Measurements from ENCODE around the gene KLRC4. TPM values are rescaled to one million over a fixed set of nuclear protein-coding genes. Genes with fewer than 3 reads are reported as not detected.
"Not testable (repeated sequence)": the region's sequence is repeated elsewhere in the genome, so short reads cannot be mapped to it uniquely, and the experiment has no call there.

Gene KLRC4
- total RNA-seq, 1 experiment from 2014 or later: not detected

DNA sequence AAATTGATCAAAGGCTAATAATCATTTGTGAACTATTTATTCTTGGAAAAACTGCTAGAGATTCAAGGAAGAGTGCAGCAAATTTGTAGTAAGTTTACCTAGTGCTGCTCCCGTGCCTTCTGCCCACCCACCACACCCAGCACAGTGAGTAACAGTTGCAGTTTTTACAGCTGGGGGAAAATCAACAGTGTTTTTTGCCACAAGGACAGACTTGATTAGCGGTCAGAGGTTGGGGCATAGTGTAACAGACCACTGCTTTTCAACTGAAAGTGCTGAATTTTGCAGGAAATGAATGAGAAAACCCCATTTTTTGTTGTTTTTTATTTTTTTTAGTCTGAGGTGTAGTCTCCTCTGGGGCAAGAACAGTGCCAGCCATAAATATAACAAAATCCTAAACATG lies 12.3 kb downstream of the KLRC4 start:
- Histone ChIP-seq H3K9me3 (ENCODE audit: low read length) (no peaks in the 10 kb centered on the region), H3K4me2 (ENCODE audit: low read length) (peak overlapping the region; percentile 79), H4K20me1 (ENCODE audit: low read length) (no peaks in the 10 kb centered on the region), H3K27me3 (ENCODE audit: low read length) (no peaks in the 10 kb centered on the region), H3K9ac (ENCODE audit: low read length) (no peak overlapping the region), H3K79me2 (ENCODE audit: low read length) (no peaks in the 10 kb centered on the region), H3K9me2 (replicated peaks; ENCODE audit: low read length) (no peaks in the 10 kb centered on the region), H3K36me3 (ENCODE audit: low read depth, low read length) (no peaks in the 10 kb centered on the region), H3K4me1 (ENCODE audit: insufficient read depth, low read length) (peaks cover 50% of the 10 kb centered on the region), H3K4me3 (ENCODE audit: low read length) (peak overlapping the region; percentile 60), H3K27ac (ENCODE audit: low read length) (no peak overlapping the region), H2AFZ (ENCODE audit: low read length) (no peak overlapping the region), H3F3A (ENCODE audit: low read length, unreplicated experiment) (no peaks in the 10 kb centered on the region)
- intact Hi-C loops (cut with micrococcal nuclease): no loop called here
- TF ChIP-seq EZH2 (IDR thresholded peaks at IDR 0.05; ENCODE audit: low read length, unreplicated experiment): no peak
- no peak for TF ChIP-seq EZH2phosphoT487 (IDR thresholded peaks at IDR 0.05; ENCODE audit: borderline replicate concordance, low read length)
- TF ChIP-seq, protein P1, sequence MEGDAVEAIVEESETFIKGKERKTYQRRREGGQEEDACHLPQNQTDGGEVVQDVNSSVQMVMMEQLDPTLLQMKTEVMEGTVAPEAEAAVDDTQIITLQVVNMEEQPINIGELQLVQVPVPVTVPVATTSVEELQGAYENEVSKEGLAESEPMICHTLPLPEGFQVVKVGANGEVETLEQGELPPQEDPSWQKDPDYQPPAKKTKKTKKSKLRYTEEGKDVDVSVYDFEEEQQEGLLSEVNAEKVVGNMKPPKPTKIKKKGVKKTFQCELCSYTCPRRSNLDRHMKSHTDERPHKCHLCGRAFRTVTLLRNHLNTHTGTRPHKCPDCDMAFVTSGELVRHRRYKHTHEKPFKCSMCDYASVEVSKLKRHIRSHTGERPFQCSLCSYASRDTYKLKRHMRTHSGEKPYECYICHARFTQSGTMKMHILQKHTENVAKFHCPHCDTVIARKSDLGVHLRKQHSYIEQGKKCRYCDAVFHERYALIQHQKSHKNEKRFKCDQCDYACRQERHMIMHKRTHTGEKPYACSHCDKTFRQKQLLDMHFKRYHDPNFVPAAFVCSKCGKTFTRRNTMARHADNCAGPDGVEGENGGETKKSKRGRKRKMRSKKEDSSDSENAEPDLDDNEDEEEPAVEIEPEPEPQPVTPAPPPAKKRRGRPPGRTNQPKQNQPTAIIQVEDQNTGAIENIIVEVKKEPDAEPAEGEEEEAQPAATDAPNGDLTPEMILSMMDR (conservative IDR thresholded peaks at IDR 0.05; ENCODE audit: low read depth, low read length): no peak
- ATAC-seq (no peak), DNase-seq (peak; percentile 19)
- CTCF ChIA-PET: interaction anchor here (0.6 to 1.8 kb wide), 2 partner anchors 30 to 221 kb away, joined by 5 to 6 read pairs; no protein-coding TSS in a partner anchor
- POLR2A ChIA-PET (ENCODE audit: unreplicated experiment): interaction anchor here (0.6 kb wide), 1 partner anchor 23 kb away, joined by 5 read pairs; the partner anchor contains the start of gene KLRC3
- BruUV-seq (replicated peaks): no TSS peak

DNA sequence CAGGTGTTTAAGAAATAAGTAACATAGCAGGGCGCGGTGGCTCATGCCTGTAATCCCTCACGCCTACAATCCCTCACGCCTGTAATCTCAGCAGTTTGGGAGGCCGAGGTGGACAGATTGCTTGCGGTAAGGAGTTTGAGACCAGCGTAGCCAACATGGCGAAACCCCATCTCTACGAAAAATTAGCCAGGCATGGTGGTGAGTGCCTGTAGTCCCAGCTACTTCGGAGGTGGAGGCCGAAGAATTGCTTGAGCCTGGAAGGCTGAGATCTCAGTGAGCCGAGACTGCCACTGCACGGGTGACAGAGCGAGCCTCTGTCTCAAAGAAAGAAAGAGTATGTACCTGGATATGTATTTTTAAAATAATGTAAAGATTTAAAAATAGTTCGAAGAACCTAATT lies 13.4 kb downstream of the KLRC4 start:
- peaks cover 56% of the 10 kb centered on the region for H3K4me1 ChIP-seq (ENCODE audit: insufficient read depth, low read length)
- H3K79me2 ChIP-seq (ENCODE audit: low read length); intact Hi-C loops (cut with micrococcal nuclease); DNase-seq; H4K20me1 ChIP-seq (ENCODE audit: low read length); H3K27me3 ChIP-seq (ENCODE audit: low read length); H3K36me3 ChIP-seq (ENCODE audit: low read depth, low read length); H3K9me3 ChIP-seq (ENCODE audit: low read length); POLR2A ChIA-PET (ENCODE audit: unreplicated experiment); H3F3A ChIP-seq (ENCODE audit: low read length, unreplicated experiment); H3K9me2 ChIP-seq (replicated peaks; ENCODE audit: low read length): not testable (repeated sequence)
- CTCF ChIA-PET: interaction anchor here (1.1 to 1.2 kb wide), 2 partner anchors 30 to 31 kb away, joined by 4 read pairs; no protein-coding TSS in a partner anchor
- TSS peak; percentile 91 for BruUV-seq (replicated peaks)
- peak overlapping the region; percentile 60 for H3K4me3 ChIP-seq (ENCODE audit: low read length)
- peak overlapping the region; percentile 80 for H3K27ac ChIP-seq (ENCODE audit: low read length)
- peak overlapping the region; percentile 71 for H2AFZ ChIP-seq (ENCODE audit: low read length)
- H3K4me2 ChIP-seq (ENCODE audit: low read length): peak overlapping the region; percentile 79
- H3K9ac ChIP-seq (ENCODE audit: low read length): peak overlapping the region; percentile 73
- ATAC-seq: peak; percentile 46

DNA sequence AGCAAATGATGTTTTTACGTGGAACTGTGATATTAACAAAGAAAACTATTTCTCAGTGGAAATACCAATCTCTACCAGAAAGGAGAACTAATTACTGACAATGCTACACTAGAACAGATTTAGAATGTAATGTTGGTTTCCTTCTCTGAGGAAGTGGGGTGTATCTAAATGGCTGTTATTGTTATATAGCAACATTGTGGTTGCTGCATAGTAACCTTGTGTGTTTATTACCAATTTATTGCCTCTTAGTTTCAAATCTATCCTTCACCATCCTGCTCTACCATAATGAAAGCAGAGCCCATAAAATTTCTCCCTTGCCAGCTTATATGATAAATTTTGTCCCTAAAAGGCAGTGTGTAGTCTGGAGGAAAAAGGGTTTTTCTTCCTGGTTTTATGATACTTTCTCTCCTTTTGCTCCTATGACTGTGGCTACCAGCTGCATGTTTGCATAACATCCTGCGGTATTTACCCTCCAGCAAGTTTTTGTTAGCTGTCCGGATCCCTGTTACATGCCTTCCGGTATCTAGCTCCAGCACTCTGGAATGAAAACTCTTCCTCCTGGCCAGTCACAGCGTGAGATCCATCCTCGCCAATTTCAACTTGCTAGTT lies 14.1 kb downstream of the KLRC4 start:
- DNase-seq (peak; percentile 92), ATAC-seq (peak; percentile 84)
- intact Hi-C loops (cut with micrococcal nuclease): loop anchor here (2.0 kb wide), 1 partner anchor 31 kb away; no protein-coding TSS in a partner anchor
- Histone ChIP-seq H3K9me2 (replicated peaks; ENCODE audit: low read length) (no peaks in the 10 kb centered on the region), H3K4me1 (ENCODE audit: insufficient read depth, low read length) (peaks cover 56% of the 10 kb centered on the region), H3K9ac (ENCODE audit: low read length) (peak overlapping the region; percentile 73), H4K20me1 (ENCODE audit: low read length) (no peaks in the 10 kb centered on the region), H3K9me3 (ENCODE audit: low read length) (no peaks in the 10 kb centered on the region), H2AFZ (ENCODE audit: low read length) (no peak overlapping the region), H3K36me3 (ENCODE audit: low read depth, low read length) (no peaks in the 10 kb centered on the region), H3F3A (ENCODE audit: low read length, unreplicated experiment) (no peaks in the 10 kb centered on the region), H3K4me3 (ENCODE audit: low read length) (peak overlapping the region; percentile 60; the same call in 1 of the 2 replicates), H3K79me2 (ENCODE audit: low read length) (no peaks in the 10 kb centered on the region), H3K27ac (ENCODE audit: low read length) (peak overlapping the region; percentile 80), H3K4me2 (ENCODE audit: low read length) (peak overlapping the region; percentile 79), H3K27me3 (ENCODE audit: low read length) (no peaks in the 10 kb centered on the region)
- ChIA-PET CTCF (interaction anchor here (1.1 to 1.2 kb wide), 2 partner anchors 29 to 30 kb away, joined by 4 read pairs; no protein-coding TSS in a partner anchor), POLR2A (ENCODE audit: unreplicated experiment) (no interaction called here)
- BruUV-seq (replicated peaks): no TSS peak
- TF ChIP-seq, protein P1 (conservative IDR thresholded peaks at IDR 0.05; ENCODE audit: low read depth, low read length): no peak
- TF ChIP-seq EZH2phosphoT487 (IDR thresholded peaks at IDR 0.05; ENCODE audit: borderline replicate concordance, low read length): no peak
- TF ChIP-seq EZH2 (IDR thresholded peaks at IDR 0.05; ENCODE audit: low read length, unreplicated experiment): no peak

DNA sequence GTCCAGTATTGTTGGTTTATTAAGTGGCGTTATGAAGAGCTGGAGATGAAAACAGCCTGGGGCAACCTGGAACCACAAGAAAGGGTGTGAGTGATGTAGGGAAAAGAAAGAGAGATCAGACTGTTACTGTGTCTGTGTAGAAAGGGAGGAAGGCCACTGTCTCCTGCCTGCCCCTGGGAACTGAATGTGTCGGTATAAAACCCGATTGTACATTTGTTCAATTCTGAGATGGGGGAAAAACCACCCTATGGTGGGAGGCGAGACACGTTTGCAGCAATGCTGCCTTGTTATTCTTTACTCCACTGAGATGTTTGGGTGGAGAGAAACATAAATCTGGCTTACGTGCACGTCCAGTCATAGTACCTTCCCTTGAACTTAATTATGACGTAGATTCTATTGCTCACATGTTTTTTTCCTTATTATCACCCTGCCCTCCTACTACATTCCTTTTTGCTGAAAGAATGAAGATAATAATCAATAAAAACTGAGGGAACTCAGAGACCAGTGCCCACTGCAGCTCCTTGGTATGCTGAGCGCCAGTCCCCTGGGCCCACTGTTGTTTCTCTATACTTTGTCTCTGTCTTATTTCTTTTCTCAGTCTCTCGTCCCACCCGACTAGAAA lies 14.9 kb downstream of the KLRC4 start:
- POLR2A ChIA-PET (ENCODE audit: unreplicated experiment); H4K20me1 ChIP-seq (ENCODE audit: low read length); H3K9ac ChIP-seq (ENCODE audit: low read length); H3K27me3 ChIP-seq (ENCODE audit: low read length); H3K36me3 ChIP-seq (ENCODE audit: low read depth, low read length); H2AFZ ChIP-seq (ENCODE audit: low read length); H3K79me2 ChIP-seq (ENCODE audit: low read length); BruUV-seq (replicated peaks); H3F3A ChIP-seq (ENCODE audit: low read length, unreplicated experiment); CTCF ChIA-PET; H3K9me2 ChIP-seq (replicated peaks; ENCODE audit: low read length); H3K9me3 ChIP-seq (ENCODE audit: low read length); H3K4me3 ChIP-seq (ENCODE audit: low read length); ATAC-seq: not testable (repeated sequence)
- H3K4me2 ChIP-seq (ENCODE audit: low read length): peak overlapping the region; percentile 79
- intact Hi-C loops (cut with micrococcal nuclease): loop anchor here (2.0 kb wide), 1 partner anchor 30 kb away; no protein-coding TSS in a partner anchor
- peaks cover 56% of the 10 kb centered on the region for H3K4me1 ChIP-seq (ENCODE audit: insufficient read depth, low read length)
- peak; percentile 25 for DNase-seq
- peak overlapping the region; percentile 80 for H3K27ac ChIP-seq (ENCODE audit: low read length)

Measured in PC-3 (cell line).